Measurements from ENCODE around the gene EIF2B4.

GRCh38 chr2:27400348-27401135 is 30.4 kb upstream of the EIF2B4 start:
- TF ChIP-seq, protein P1, sequence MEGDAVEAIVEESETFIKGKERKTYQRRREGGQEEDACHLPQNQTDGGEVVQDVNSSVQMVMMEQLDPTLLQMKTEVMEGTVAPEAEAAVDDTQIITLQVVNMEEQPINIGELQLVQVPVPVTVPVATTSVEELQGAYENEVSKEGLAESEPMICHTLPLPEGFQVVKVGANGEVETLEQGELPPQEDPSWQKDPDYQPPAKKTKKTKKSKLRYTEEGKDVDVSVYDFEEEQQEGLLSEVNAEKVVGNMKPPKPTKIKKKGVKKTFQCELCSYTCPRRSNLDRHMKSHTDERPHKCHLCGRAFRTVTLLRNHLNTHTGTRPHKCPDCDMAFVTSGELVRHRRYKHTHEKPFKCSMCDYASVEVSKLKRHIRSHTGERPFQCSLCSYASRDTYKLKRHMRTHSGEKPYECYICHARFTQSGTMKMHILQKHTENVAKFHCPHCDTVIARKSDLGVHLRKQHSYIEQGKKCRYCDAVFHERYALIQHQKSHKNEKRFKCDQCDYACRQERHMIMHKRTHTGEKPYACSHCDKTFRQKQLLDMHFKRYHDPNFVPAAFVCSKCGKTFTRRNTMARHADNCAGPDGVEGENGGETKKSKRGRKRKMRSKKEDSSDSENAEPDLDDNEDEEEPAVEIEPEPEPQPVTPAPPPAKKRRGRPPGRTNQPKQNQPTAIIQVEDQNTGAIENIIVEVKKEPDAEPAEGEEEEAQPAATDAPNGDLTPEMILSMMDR (IDR thresholded peaks at IDR 0.05; ENCODE audit: insufficient read depth, low read depth, low read length), result no peak
- TF ChIP-seq EZH2 (IDR thresholded peaks at IDR 0.05; ENCODE audit: insufficient read depth, low read length), result no peak
